Trophoblast cell (in vitro differentiated cells and primary cell): Measurements from ENCODE around the gene SLAMF9.

ENCODE experiments used
- DNase-seq, 2 donors: peaks; one replicate each; pipeline ENCODE4 v3.0.0-alpha.2; 2016
- H2AFZ ChIP-seq: 2 replicates; pipeline ENCODE4 v1.6.1; 2013; ENCODE audit warnings: low read length, moderate library complexity, mild to moderate bottlenecking; ENCODE audit not compliant: insufficient read depth, poor library complexity
- H2AK5ac ChIP-seq: 2 replicates; pipeline ENCODE4 v1.6.1; 2013; ENCODE audit warnings: mild to moderate bottlenecking, low read length
- H2BK120ac ChIP-seq: 2 replicates; pipeline ENCODE4 v1.6.1; 2013; ENCODE audit warnings: low read length, mild to moderate bottlenecking, moderate library complexity; ENCODE audit not compliant: insufficient read depth, poor library complexity
- H2BK12ac ChIP-seq: 2 replicates; pipeline ENCODE4 v1.6.1; 2013; ENCODE audit warnings: mild to moderate bottlenecking, low read length, moderate library complexity
- H2BK5ac ChIP-seq: 2 replicates; pipeline ENCODE4 v1.6.1; 2013; ENCODE audit warnings: low read length, low read depth, moderate library complexity, mild to moderate bottlenecking; ENCODE audit not compliant: poor library complexity
- H3K14ac ChIP-seq: 2 replicates; pipeline ENCODE4 v1.6.1; 2013; ENCODE audit warnings: mild to moderate bottlenecking, low read length
- H3K18ac ChIP-seq: 2 replicates; pipeline ENCODE4 v1.6.1; 2013; ENCODE audit warnings: mild to moderate bottlenecking, low read length
- H3K23ac ChIP-seq: 2 replicates; pipeline ENCODE4 v1.6.1; 2013; ENCODE audit warnings: low read length
- H3K27ac ChIP-seq: 2 replicates; pipeline ENCODE4 v1.5.1; 2013; ENCODE audit warnings: low read depth, mild to moderate bottlenecking, inconsistent platforms, low read length, moderate library complexity
- H3K27me3 ChIP-seq: 2 replicates; pipeline ENCODE4 v1.6.1; 2013; ENCODE audit warnings: inconsistent platforms, mild to moderate bottlenecking, low read length, moderate library complexity; ENCODE audit not compliant: insufficient read depth
- H3K36me3 ChIP-seq, 2 experiments: 1 replicate in 1 of 2; 2 replicates in 1 of 2; pipeline ENCODE4 v1.6.1; 2013; ENCODE audit warnings: low read length in 2 of 2, mild to moderate bottlenecking in 2 of 2, moderate library complexity in 1 of 2; ENCODE audit not compliant: insufficient read depth in 2 of 2, control insufficient read depth in 1 of 2
- H3K4ac ChIP-seq: 2 replicates; pipeline ENCODE4 v1.6.1; 2013; ENCODE audit warnings: low read depth, mild to moderate bottlenecking, low read length, moderate library complexity
- H3K4me1 ChIP-seq, 2 experiments: 1 replicate in 1 of 2; 2 replicates in 1 of 2; pipeline ENCODE4 v1.6.1; 2013; ENCODE audit warnings: low read length in 2 of 2, mild to moderate bottlenecking in 2 of 2, moderate library complexity in 1 of 2; ENCODE audit not compliant: insufficient read depth in 2 of 2, control insufficient read depth in 1 of 2
- H3K4me2 ChIP-seq: 2 replicates; pipeline ENCODE4 v1.6.1; 2013; ENCODE audit warnings: inconsistent platforms, mild to moderate bottlenecking, low read length, moderate library complexity
- H3K4me3 ChIP-seq: 2 replicates; pipeline ENCODE4 v1.5.1; 2013; ENCODE audit warnings: mild to moderate bottlenecking, low read depth, low read length, inconsistent platforms
- H3K79me1 ChIP-seq: one replicate; pipeline ENCODE4 v1.6.1; 2013; ENCODE audit warnings: low read length
- H3K79me2 ChIP-seq: 2 replicates; pipeline ENCODE4 v1.6.1; 2013; ENCODE audit warnings: low read length, mild to moderate bottlenecking; ENCODE audit not compliant: control insufficient read depth, insufficient read depth, poor library complexity
- H3K9ac ChIP-seq: 2 replicates; pipeline ENCODE4 v1.6.1; 2013; ENCODE audit warnings: mild to moderate bottlenecking, low read length
- H3K9me3 ChIP-seq: 2 replicates; pipeline ENCODE4 v1.6.1; 2013; ENCODE audit warnings: low read depth, mild to moderate bottlenecking, control low read depth, inconsistent platforms, low read length; ENCODE audit not compliant: insufficient read depth
- H4K12ac ChIP-seq: 2 replicates; pipeline ENCODE4 v1.6.1; 2013; ENCODE audit warnings: low read depth, mild to moderate bottlenecking, low read length, moderate library complexity
- H4K8ac ChIP-seq: 2 replicates; pipeline ENCODE4 v1.6.1; 2013; ENCODE audit warnings: low read depth, mild to moderate bottlenecking, low read length, moderate library complexity
- H4K91ac ChIP-seq: one replicate; pipeline ENCODE4 v1.6.1; 2013; ENCODE audit warnings: low read depth, mild to moderate bottlenecking, low read length, moderate library complexity
- WGBS: extraction: QIAGEN DNeasy Blood & Tissue Kit; methylation state at CpG from one replicate; pipeline ENCODE4 v1.1.7; 2013; ENCODE audit warnings: missing lambda C conversion rate; ENCODE audit not compliant: insufficient read length, insufficient coverage; ENCODE audit errors: extremely low coverage; 5-methylcytosine and 5-hydroxymethylcytosine counted together

Gene SLAMF9

DNA sequence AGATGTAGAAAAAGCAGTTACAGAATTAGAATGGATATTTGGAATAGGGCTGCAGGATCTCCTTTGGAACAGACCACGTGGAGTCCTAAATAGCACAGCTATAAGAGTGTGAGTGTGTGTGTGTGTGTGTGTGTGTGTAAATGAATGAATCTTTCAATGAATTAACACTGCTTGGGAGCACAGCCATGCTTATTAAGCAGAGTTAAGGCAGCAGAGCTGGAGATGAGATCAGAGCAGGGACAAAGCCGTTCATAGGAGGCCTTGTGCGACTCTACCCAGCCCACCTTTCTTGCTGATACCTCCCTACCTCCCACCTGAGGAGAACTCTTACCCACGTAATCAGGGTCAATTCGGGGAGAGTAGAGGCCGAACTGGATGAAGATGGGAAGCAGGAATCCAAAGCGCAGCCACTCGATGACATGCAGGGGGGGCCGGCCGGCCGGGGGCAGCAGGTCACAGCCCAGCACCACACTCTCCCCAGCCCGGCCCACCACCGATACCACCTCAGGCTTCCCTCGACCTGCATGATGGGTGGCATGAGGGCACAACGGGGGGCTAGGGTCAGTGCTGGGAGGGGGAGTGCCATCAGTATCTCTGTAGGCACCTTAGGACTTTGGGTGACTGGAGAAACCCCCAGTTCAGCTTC is 11.3 kb downstream of the SLAMF9 start:
- H3K27ac ChIP-seq, result no peak overlapping the region
- no peak overlapping the region for H4K91ac ChIP-seq
- H3K27me3 ChIP-seq, result no peaks in the 10 kb centered on the region
- no peak overlapping the region for H4K8ac ChIP-seq
- H3K79me2 ChIP-seq, result peaks cover 2% of the 10 kb centered on the region
- H2BK120ac ChIP-seq, result no peak overlapping the region
- H2AK5ac ChIP-seq, result no peak overlapping the region
- no peak overlapping the region for H3K4me3 ChIP-seq
- H2AFZ ChIP-seq, result no peak overlapping the region
- H3K9me3 ChIP-seq, result no peaks in the 10 kb centered on the region
- H2BK5ac ChIP-seq, result no peak overlapping the region
- H2BK12ac ChIP-seq, result no peak overlapping the region
- no peak overlapping the region for H3K4me2 ChIP-seq
- H3K4me1 ChIP-seq, result peaks cover 5 to 11% of the 10 kb centered on the region in 2 experiments
- H3K23ac ChIP-seq, result no peak overlapping the region
- no peak overlapping the region for H3K14ac ChIP-seq
- no peaks in the 10 kb centered on the region for H3K36me3 ChIP-seq
- no peak overlapping the region for H3K9ac ChIP-seq
- no peak overlapping the region for H3K4ac ChIP-seq
- no CpG with 5 or more reads among the region's 15 CpGs for WGBS
- no peak overlapping the region for H3K18ac ChIP-seq
- H3K79me1 ChIP-seq, result no peaks in the 10 kb centered on the region
- H4K12ac ChIP-seq, result no peak overlapping the region
- DNase-seq, result no peak

DNA sequence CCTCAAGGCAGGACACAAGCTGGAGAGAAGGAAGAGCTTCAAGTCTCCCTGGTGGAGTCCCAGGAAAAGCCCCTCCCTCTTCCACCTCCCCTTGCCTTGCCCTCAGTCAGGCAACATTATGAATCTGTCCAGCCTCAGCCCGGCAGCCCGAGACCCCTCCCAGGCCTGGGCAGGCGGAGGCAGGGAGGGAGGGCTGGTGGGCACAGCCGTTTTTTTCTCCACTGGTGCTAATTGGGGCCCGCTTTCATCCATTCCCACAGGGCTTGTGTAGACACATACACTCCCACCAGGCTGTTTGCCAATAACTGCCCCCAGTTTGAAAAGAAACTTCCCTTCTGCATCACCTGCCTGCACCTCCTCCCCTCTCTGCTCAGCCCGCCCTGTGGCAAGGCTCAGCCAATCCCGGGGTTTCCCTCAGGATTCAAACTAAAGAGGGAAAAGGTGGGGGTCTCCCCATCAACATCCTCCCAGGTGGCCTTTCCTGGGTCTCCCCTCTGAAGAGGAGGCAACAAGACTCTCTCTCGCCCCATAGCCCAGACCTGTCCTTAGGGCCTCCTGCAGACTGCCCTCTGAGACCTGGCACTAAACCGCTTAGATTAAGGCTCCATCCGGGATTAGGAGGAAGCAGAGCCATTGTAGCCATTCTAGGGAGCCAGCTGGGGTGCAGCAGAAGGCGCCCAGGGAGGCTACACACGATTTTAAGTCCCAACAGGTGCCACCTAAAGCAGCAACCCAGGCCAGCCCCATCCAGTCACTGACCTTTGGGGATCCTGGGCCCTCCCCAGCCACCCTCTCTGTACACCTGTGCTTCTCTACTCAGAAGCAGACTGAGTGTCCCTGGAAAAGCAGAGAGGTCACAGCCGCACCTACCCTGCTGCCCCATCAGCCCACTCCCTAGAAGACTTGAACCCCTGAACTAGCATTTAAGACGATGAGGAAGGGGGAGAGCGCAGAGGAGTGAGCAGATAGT is 12.2 kb downstream of the SLAMF9 start:
- no peak overlapping the region for H2AK5ac ChIP-seq
- H3K14ac ChIP-seq, result no peak overlapping the region
- H3K4me1 ChIP-seq, result peaks cover 5 to 11% of the 10 kb centered on the region in 2 experiments
- H3K27ac ChIP-seq, result no peak overlapping the region
- H3K79me2 ChIP-seq, result peaks cover 2% of the 10 kb centered on the region
- no peak overlapping the region for H4K91ac ChIP-seq
- no peak overlapping the region for H3K23ac ChIP-seq
- no peak overlapping the region for H3K4ac ChIP-seq
- no peak overlapping the region for H4K12ac ChIP-seq
- H4K8ac ChIP-seq, result no peak overlapping the region
- H3K9ac ChIP-seq, result no peak overlapping the region
- no peak for DNase-seq
- no peak overlapping the region for H2BK120ac ChIP-seq
- no peaks in the 10 kb centered on the region for H3K9me3 ChIP-seq
- no peaks in the 10 kb centered on the region for H3K27me3 ChIP-seq
- no peaks in the 10 kb centered on the region for H3K79me1 ChIP-seq
- no peak overlapping the region for H3K4me3 ChIP-seq
- no peak overlapping the region for H2BK5ac ChIP-seq
- no peaks in the 10 kb centered on the region for H3K36me3 ChIP-seq
- WGBS, result no CpG with 5 or more reads among the region's 15 CpGs
- no peak overlapping the region for H2AFZ ChIP-seq
- no peak overlapping the region for H3K4me2 ChIP-seq
- no peak overlapping the region for H2BK12ac ChIP-seq
- H3K18ac ChIP-seq, result no peak overlapping the region

DNA sequence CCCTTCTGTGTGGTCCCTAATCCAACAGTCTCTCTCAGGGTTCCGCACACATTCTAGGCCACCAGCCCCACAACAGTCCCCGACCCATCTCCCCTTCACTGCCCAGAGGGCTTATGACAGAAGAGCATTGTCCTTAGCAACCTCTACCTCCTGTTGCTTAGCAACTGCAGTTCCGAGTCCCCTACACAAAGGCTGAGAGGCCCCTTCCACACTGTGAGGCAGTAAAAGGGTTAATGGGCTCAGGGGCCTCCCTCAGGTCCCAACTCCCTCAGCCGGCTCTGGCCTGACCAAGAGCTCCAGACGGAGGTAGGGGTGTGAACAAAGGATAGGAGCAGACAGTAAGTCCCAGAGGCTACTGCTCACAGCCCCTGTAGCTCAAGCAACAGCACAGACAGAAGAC is 12.9 kb downstream of the SLAMF9 start:
- H3K9ac ChIP-seq, result no peak overlapping the region
- no peak overlapping the region for H3K14ac ChIP-seq
- no peak overlapping the region for H2BK5ac ChIP-seq
- no peak overlapping the region for H3K4me2 ChIP-seq
- no peaks in the 10 kb centered on the region for H3K27me3 ChIP-seq
- no peak overlapping the region for H4K91ac ChIP-seq
- H3K36me3 ChIP-seq, result no peaks in the 10 kb centered on the region
- no CpG with 5 or more reads among the region's 5 CpGs for WGBS
- no peak overlapping the region for H4K12ac ChIP-seq
- H2BK12ac ChIP-seq, result no peak overlapping the region
- no peak overlapping the region for H3K4me3 ChIP-seq
- no peak overlapping the region for H3K23ac ChIP-seq
- H3K9me3 ChIP-seq, result no peaks in the 10 kb centered on the region
- H3K79me2 ChIP-seq, result peaks cover 2% of the 10 kb centered on the region
- H2AK5ac ChIP-seq, result no peak overlapping the region
- no peak overlapping the region for H4K8ac ChIP-seq
- no peaks in the 10 kb centered on the region for H3K79me1 ChIP-seq
- no peak for DNase-seq
- no peak overlapping the region for H3K18ac ChIP-seq
- no peak overlapping the region for H3K27ac ChIP-seq
- H2AFZ ChIP-seq, result no peak overlapping the region
- no peak overlapping the region for H3K4ac ChIP-seq
- H3K4me1 ChIP-seq, result peaks cover 5 to 9% of the 10 kb centered on the region in 2 experiments
- H2BK120ac ChIP-seq, result no peak overlapping the region

DNA sequence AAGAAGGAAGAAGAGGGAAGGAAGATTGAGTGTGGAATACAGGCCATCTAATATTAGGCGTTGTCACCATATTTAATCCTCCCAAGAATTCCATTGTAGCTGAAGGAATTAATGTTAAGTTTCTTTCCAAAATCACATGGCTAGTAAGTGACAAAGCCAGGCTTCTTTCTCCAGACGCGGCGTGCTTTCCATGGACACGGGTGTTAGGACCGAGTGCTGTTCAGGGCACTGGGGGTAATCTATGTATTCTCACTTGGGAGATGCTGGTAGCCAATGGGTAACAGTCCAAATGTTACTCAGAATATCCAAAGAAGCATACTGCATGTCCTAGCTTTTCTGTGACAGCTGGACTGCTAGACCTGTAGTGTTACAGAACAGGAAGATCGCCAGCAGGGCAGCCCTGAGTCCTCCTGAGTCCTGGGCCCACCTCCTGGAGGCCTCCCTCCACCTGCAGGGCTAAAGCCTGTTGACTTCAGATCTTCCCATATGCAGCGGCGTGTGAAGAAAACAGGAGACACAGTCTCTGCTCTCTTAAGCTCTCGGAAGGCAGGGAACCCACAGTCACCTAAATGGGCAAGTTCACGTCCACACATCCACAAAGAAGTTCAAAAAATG is 13.9 kb downstream of the SLAMF9 start:
- no CpG with 5 or more reads among the region's 11 CpGs for WGBS
- Histone ChIP-seq H3K79me2 (no peaks in the 10 kb centered on the region), H3K4me2 (no peak overlapping the region), H3K4me3 (no peak overlapping the region), H3K4ac (no peak overlapping the region), H2AK5ac (no peak overlapping the region), H2BK120ac (no peak overlapping the region), H3K27ac (no peak overlapping the region), H3K27me3 (no peaks in the 10 kb centered on the region), H3K14ac (no peak overlapping the region), H3K36me3 (no peaks in the 10 kb centered on the region), H3K9me3 (no peaks in the 10 kb centered on the region), H4K91ac (no peak overlapping the region), H3K23ac (no peak overlapping the region), H2BK5ac (no peak overlapping the region), H2AFZ (no peak overlapping the region), H4K8ac (no peak overlapping the region), H3K4me1 (peaks cover 0 to 10% of the 10 kb centered on the region in 2 experiments), H3K18ac (no peak overlapping the region), H3K79me1 (no peaks in the 10 kb centered on the region), H2BK12ac (no peak overlapping the region), H3K9ac (no peak overlapping the region), H4K12ac (no peak overlapping the region)
- peak in 1 of 2 donors; percentile 35 for DNase-seq
